ENCODE data around the gene SCARF2.

- TF ChIP-seq, protein P1, sequence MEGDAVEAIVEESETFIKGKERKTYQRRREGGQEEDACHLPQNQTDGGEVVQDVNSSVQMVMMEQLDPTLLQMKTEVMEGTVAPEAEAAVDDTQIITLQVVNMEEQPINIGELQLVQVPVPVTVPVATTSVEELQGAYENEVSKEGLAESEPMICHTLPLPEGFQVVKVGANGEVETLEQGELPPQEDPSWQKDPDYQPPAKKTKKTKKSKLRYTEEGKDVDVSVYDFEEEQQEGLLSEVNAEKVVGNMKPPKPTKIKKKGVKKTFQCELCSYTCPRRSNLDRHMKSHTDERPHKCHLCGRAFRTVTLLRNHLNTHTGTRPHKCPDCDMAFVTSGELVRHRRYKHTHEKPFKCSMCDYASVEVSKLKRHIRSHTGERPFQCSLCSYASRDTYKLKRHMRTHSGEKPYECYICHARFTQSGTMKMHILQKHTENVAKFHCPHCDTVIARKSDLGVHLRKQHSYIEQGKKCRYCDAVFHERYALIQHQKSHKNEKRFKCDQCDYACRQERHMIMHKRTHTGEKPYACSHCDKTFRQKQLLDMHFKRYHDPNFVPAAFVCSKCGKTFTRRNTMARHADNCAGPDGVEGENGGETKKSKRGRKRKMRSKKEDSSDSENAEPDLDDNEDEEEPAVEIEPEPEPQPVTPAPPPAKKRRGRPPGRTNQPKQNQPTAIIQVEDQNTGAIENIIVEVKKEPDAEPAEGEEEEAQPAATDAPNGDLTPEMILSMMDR (IDR thresholded peaks at IDR 0.05 in 8 of 11, conservative IDR thresholded peaks at IDR 0.05 in 3 of 11), result no peak
- TF ChIP-seq POLR2A (IDR thresholded peaks at IDR 0.05) (no peak), POLR2AphosphoS5 (IDR thresholded peaks at IDR 0.05) (no peak)
These were observed 30.8 kb downstream of the SCARF2 start for GRCh38 chr22:20406686-20407408.

Measured in spleen (tissue), 7 donors.